ENCODE measurements around the gene ITGA4.
A peak's percentile ranks its signal among the peaks of the same experiment; 100 is the strongest.

The ITGA4 gene

GRCh38 chr2:181457741-181458425, 697 bp downstream of the ITGA4 start:
- no peak for TF ChIP-seq CTCF (IDR thresholded peaks at IDR 0.05; ENCODE audit: borderline replicate concordance, control extremely low read depth, extremely low read depth, insufficient read depth, missing control alignments)
- DNase-seq (ENCODE audit: low spot score): peak; percentile 53
- in situ Hi-C loops (cut with MboI; ENCODE audit: low sequenced_read_pairs, unreplicated experiment): loop anchor here (5.0 kb wide), 2 partner anchors 151 to 351 kb away; no protein-coding TSS in a partner anchor

GRCh38 chr2:181458871-181459270, 1.7 kb downstream of the ITGA4 start:
- in situ Hi-C loops (cut with MboI; ENCODE audit: low sequenced_read_pairs, unreplicated experiment): loop anchor here (5.0 kb wide), 2 partner anchors 152 to 352 kb away; no protein-coding TSS in a partner anchor
- no peak for TF ChIP-seq CTCF (IDR thresholded peaks at IDR 0.05; ENCODE audit: borderline replicate concordance, control extremely low read depth, extremely low read depth, insufficient read depth, missing control alignments)
- no peak for DNase-seq (ENCODE audit: low spot score)

GRCh38 chr2:181459621-181460021, 2.4 kb downstream of the ITGA4 start:
- TF ChIP-seq CTCF (IDR thresholded peaks at IDR 0.05; ENCODE audit: borderline replicate concordance, control extremely low read depth, extremely low read depth, insufficient read depth, missing control alignments): no peak
- in situ Hi-C loops (cut with MboI; ENCODE audit: low sequenced_read_pairs, unreplicated experiment): loop anchor here (5.0 kb wide), 2 partner anchors 152 to 352 kb away; no protein-coding TSS in a partner anchor
- DNase-seq (ENCODE audit: low spot score): no peak

- in situ Hi-C loops (cut with MboI; ENCODE audit: low sequenced_read_pairs, unreplicated experiment): no loop called here
- no peak for DNase-seq (ENCODE audit: low spot score)
- TF ChIP-seq CTCF (IDR thresholded peaks at IDR 0.05; ENCODE audit: borderline replicate concordance, control extremely low read depth, extremely low read depth, insufficient read depth, missing control alignments): no peak
These were observed 4.1 kb downstream of the ITGA4 start for GRCh38 chr2:181461056-181461997.

- no peak for DNase-seq (ENCODE audit: low spot score)
- TF ChIP-seq CTCF (IDR thresholded peaks at IDR 0.05; ENCODE audit: borderline replicate concordance, control extremely low read depth, extremely low read depth, insufficient read depth, missing control alignments): no peak
- in situ Hi-C loops (cut with MboI; ENCODE audit: low sequenced_read_pairs, unreplicated experiment): no loop called here
These were observed 4.8 kb downstream of the ITGA4 start for GRCh38 chr2:181462033-181462432.

GRCh38 chr2:181463588-181463987, 6.4 kb downstream of the ITGA4 start:
- TF ChIP-seq CTCF (IDR thresholded peaks at IDR 0.05; ENCODE audit: borderline replicate concordance, control extremely low read depth, extremely low read depth, insufficient read depth, missing control alignments): no peak
- DNase-seq (ENCODE audit: low spot score): no peak
- in situ Hi-C loops (cut with MboI; ENCODE audit: low sequenced_read_pairs, unreplicated experiment): no loop called here

All from GM13976 (cell line).